SK-N-SH (cell line): Measurements from ENCODE around the gene DROSHA. TPM values are rescaled to one million over a fixed set of nuclear protein-coding genes. Genes with fewer than 3 reads are reported as not detected.

ENCODE experiments used
- CTCF ChIA-PET: fragments of 300-600, 350-600 bp; formaldehyde crosslinking; extraction: SDS; loops from one replicate; lab custom pipeline; 2021; lab: Yijun Ruan, JAX
- POLR2A ChIA-PET: fragments of 350-600 bp; sonication (Branson Sonifier 250); formaldehyde crosslinking; extraction: SDS; loops from one replicate; lab custom pipeline; 2020; ENCODE audit warnings: antibody characterized with exemption, inconsistent platforms; lab: Yijun Ruan, JAX
- DNase-seq: peaks from one replicate; pipeline ENCODE4 v3.0.0; 2012
- H2AFZ ChIP-seq: fragments of 200-600 bp; sonication (generic); 2 replicates; pipeline ENCODE4 v1.8.1; 2016; ENCODE audit warnings: antibody characterized with exemption, mild to moderate bottlenecking, low read depth
- H3F3A ChIP-seq: fragments of 200-600 bp; sonication (generic); replicated peaks from 2 replicates; pipeline ENCODE3; 2016; ENCODE audit warnings: antibody characterized with exemption, mild to moderate bottlenecking; ENCODE audit not compliant: insufficient read depth
- H3K27ac ChIP-seq, 2 experiments: fragments of 200-500 bp in 1 of 2; fragments of 200-600 bp in 1 of 2; sonication (Bioruptor generic) in 1 of 2; sonication (generic), shearing (Covaris generic) in 1 of 2; 2 replicates each; pipeline versions ENCODE4 v1.5.1 to v1.6.1; 2014 to 2016; ENCODE audit warnings: low read depth in 2 of 2, inconsistent platforms in 1 of 2, low read length in 1 of 2, mild to moderate bottlenecking in 1 of 2, mixed read lengths in 1 of 2
- H3K27me3 ChIP-seq: fragments of 200-600 bp; sonication (generic), shearing (Covaris generic); 2 replicates; pipeline ENCODE4 v1.6.1; 2016; ENCODE audit warnings: mixed run types; ENCODE audit not compliant: insufficient read depth
- H3K36me3 ChIP-seq, 2 experiments: fragments of 200-500 bp in 1 of 2; fragments of 200-600 bp in 1 of 2; sonication (Bioruptor generic) in 1 of 2; sonication (generic) in 1 of 2; replicated peaks in 1 of 2; 2 replicates each; pipeline versions ENCODE3 to v1.5.1; 2014 to 2016; ENCODE audit warnings: low read length in 1 of 2, mild to moderate bottlenecking in 1 of 2; ENCODE audit not compliant: insufficient read depth in 2 of 2, control insufficient read depth in 1 of 2
- H3K4me1 ChIP-seq, 2 experiments: fragments of 200-500 bp in 1 of 2; fragments of 200-600 bp in 1 of 2; sonication (Bioruptor generic) in 1 of 2; sonication (generic), shearing (Covaris generic) in 1 of 2; 2 replicates each; pipeline versions ENCODE4 v1.5.1 to v1.6.1; 2014 to 2016; ENCODE audit warnings: low read depth in 1 of 2, low read length in 1 of 2, mixed run types in 1 of 2; ENCODE audit not compliant: insufficient read depth in 2 of 2, control insufficient read depth in 1 of 2
- H3K4me2 ChIP-seq: fragments of 200-600 bp; sonication (generic), shearing (Covaris generic); 2 replicates; pipeline ENCODE4 v1.6.1; 2017; ENCODE audit warnings: mixed run types
- H3K4me3 ChIP-seq, 2 experiments: fragments of 200-500 bp in 1 of 2; fragments of 200-600 bp in 1 of 2; sonication (Bioruptor generic) in 1 of 2; sonication (generic), shearing (Covaris generic) in 1 of 2; 2 replicates each; pipeline versions ENCODE4 v1.5.1 to v1.8.1; 2014 to 2016; ENCODE audit warnings: low read depth in 2 of 2, inconsistent platforms in 1 of 2, low read length in 1 of 2, mild to moderate bottlenecking in 1 of 2, mixed read lengths in 1 of 2, moderate library complexity in 1 of 2
- H3K79me2 ChIP-seq: fragments of 200-600 bp; sonication (generic); 2 replicates; pipeline ENCODE4 v1.8.1; 2017; ENCODE audit warnings: mild to moderate bottlenecking; ENCODE audit not compliant: insufficient read depth
- H3K9ac ChIP-seq: fragments of 200-600 bp; sonication (generic); 2 replicates; pipeline ENCODE4 v1.6.1; 2017; ENCODE audit warnings: mixed run types
- H3K9me2 ChIP-seq: fragments of 200-600 bp; sonication (generic); 2 replicates; pipeline ENCODE4 v1.6.1; 2017; ENCODE audit warnings: mixed run types
- H3K9me3 ChIP-seq: fragments of 200-600 bp; sonication (generic); 2 replicates; pipeline ENCODE4 v1.6.1; 2017; ENCODE audit warnings: mixed run types, mild to moderate bottlenecking, moderate library complexity
- H4K20me1 ChIP-seq: fragments of 200-600 bp; sonication (generic); 2 replicates; pipeline ENCODE4 v1.6.1; 2017; ENCODE audit warnings: mild to moderate bottlenecking, mixed run types; ENCODE audit not compliant: insufficient read depth
- EZH2phosphoT487 ChIP-seq: fragments of 200-600 bp; sonication (generic); IDR thresholded peaks from 2 replicates; pipeline ENCODE4 v1.6.1; 2017; ENCODE audit warnings: low read depth, mixed run types, mild to moderate bottlenecking, antibody characterized with exemption, moderate library complexity, borderline replicate concordance
- FOSL2 ChIP-seq: IDR thresholded peaks from 2 replicates; pipeline ENCODE4 v1.4.0; 2012; ENCODE audit warnings: low read depth, mild to moderate bottlenecking, moderate library complexity, borderline replicate concordance
- FOXM1 ChIP-seq: IDR thresholded peaks from 2 replicates; pipeline ENCODE4 v1.4.0; 2012; ENCODE audit warnings: low read depth, mild to moderate bottlenecking
- GABPA ChIP-seq: IDR thresholded peaks from 2 replicates; pipeline ENCODE4 v1.4.0; 2012; ENCODE audit warnings: low read depth, mild to moderate bottlenecking
- MXI1 ChIP-seq: IDR thresholded peaks from 2 replicates; pipeline ENCODE4 v1.6.1; 2012; ENCODE audit warnings: mild to moderate bottlenecking, low read depth, low read length, improper control_type of control experiment
- NFIC ChIP-seq: IDR thresholded peaks from 2 replicates; pipeline ENCODE4 v1.4.0; 2012; ENCODE audit warnings: borderline replicate concordance
- POLR2AphosphoS5 ChIP-seq: IDR thresholded peaks from 2 replicates; pipeline ENCODE4 v1.6.1; 2012; ENCODE audit warnings: low read depth, low read length
- RAD21 ChIP-seq: IDR thresholded peaks from 2 replicates; pipeline ENCODE4 v1.6.1; 2012; ENCODE audit warnings: mild to moderate bottlenecking, low read length
- RCOR1 ChIP-seq: fragments of 150-350 bp; IDR thresholded peaks from 2 replicates; pipeline ENCODE4 v1.6.1; 2017; ENCODE audit warnings: antibody characterized with exemption, low read length
- SIN3A ChIP-seq: IDR thresholded peaks from 2 replicates; pipeline ENCODE4 v1.6.1; 2012; ENCODE audit warnings: low read depth, mild to moderate bottlenecking, low read length, moderate library complexity, borderline replicate concordance
- YY1 ChIP-seq: IDR thresholded peaks from 2 replicates; pipeline ENCODE4 v1.4.0; 2012; ENCODE audit warnings: low read depth, mild to moderate bottlenecking
- WGBS: methylation state at CpG from one replicate; pipeline ENCODE4 v1.1.6; 2017; ENCODE audit warnings: low lambda C conversion rate; 5-methylcytosine and 5-hydroxymethylcytosine counted together
- polyA plus RNA-seq, 3 experiments: library from polyadenylated mRNA; depleted of rRNA; stranded (reverse); fragments of >200 nt; gene quantifications; 2 replicates each; pipeline ENCODE4 v1.2.3, GENCODE V29; 2012
- TF ChIP-seq, protein P1 (sequence below): fragments of 150-350 bp; IDR thresholded peaks from 2 replicates; pipeline ENCODE4 v1.6.1; 2016; ENCODE audit warnings: mild to moderate bottlenecking, low read depth, low read length
- TF ChIP-seq, protein P2 (sequence below): IDR thresholded peaks from 2 replicates; pipeline ENCODE4 v1.4.0; 2012; ENCODE audit warnings: low read depth
- TF ChIP-seq, protein P3 (sequence below): fragments of 150-350 bp; IDR thresholded peaks from 2 replicates; pipeline ENCODE4 v1.6.1; 2017; ENCODE audit warnings: antibody characterized with exemption, low read length, low read depth, borderline replicate concordance
- TF ChIP-seq, protein P4 (sequence below): IDR thresholded peaks from 2 replicates; pipeline ENCODE4 v1.4.0; 2012; ENCODE audit warnings: low read depth, borderline replicate concordance
- TF ChIP-seq, protein P5 (sequence below): IDR thresholded peaks from 2 replicates; pipeline ENCODE4 v1.4.0; 2012; ENCODE audit warnings: low read depth, borderline replicate concordance

Gene DROSHA
- polyA plus RNA-seq, 1 of the 3 experiments (the other 2 are of a cell fraction): 49.3 TPM

DNA sequence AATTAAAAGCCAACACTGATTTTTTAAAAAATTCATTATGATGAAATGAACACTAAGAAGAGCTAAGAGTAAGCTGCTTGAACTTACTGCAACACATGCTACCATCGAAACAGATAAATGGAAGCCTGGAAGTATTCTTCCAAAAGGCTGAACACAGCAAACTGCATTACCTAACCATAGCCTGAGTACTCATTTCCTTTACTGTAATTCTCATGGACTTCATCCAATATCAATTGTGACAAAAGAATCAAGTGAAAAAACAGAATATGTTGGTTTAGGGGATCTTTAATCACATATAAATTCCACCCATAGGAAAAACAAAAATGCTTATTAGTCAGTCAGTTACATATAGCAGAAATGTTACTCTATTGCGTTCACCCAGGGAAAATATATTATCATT lies 68.5 kb downstream of the DROSHA start:
- peaks cover 87 to 95% of the 10 kb centered on the region in 2 experiments for H3K36me3 ChIP-seq
- H3K27ac ChIP-seq: no peak overlapping the region
- no peak for DNase-seq
- H3K9me2 ChIP-seq: no peaks in the 10 kb centered on the region
- TF ChIP-seq RCOR1 (no peak), MXI1 (no peak), GABPA (no peak), FOSL2 (no peak), SIN3A (no peak), RAD21 (no peak), POLR2AphosphoS5 (no peak), NFIC (no peak), FOXM1 (no peak), YY1 (no peak), EZH2phosphoT487 (no peak)
- TF ChIP-seq, protein P1, sequence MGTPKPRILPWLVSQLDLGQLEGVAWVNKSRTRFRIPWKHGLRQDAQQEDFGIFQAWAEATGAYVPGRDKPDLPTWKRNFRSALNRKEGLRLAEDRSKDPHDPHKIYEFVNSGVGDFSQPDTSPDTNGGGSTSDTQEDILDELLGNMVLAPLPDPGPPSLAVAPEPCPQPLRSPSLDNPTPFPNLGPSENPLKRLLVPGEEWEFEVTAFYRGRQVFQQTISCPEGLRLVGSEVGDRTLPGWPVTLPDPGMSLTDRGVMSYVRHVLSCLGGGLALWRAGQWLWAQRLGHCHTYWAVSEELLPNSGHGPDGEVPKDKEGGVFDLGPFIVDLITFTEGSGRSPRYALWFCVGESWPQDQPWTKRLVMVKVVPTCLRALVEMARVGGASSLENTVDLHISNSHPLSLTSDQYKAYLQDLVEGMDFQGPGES: no peak
- TF ChIP-seq, protein P2, sequence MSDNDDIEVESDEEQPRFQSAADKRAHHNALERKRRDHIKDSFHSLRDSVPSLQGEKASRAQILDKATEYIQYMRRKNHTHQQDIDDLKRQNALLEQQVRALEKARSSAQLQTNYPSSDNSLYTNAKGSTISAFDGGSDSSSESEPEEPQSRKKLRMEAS: no peak
- TF ChIP-seq, protein P3, sequence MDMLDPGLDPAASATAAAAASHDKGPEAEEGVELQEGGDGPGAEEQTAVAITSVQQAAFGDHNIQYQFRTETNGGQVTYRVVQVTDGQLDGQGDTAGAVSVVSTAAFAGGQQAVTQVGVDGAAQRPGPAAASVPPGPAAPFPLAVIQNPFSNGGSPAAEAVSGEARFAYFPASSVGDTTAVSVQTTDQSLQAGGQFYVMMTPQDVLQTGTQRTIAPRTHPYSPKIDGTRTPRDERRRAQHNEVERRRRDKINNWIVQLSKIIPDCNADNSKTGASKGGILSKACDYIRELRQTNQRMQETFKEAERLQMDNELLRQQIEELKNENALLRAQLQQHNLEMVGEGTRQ: no peak
- TF ChIP-seq, protein P4, sequence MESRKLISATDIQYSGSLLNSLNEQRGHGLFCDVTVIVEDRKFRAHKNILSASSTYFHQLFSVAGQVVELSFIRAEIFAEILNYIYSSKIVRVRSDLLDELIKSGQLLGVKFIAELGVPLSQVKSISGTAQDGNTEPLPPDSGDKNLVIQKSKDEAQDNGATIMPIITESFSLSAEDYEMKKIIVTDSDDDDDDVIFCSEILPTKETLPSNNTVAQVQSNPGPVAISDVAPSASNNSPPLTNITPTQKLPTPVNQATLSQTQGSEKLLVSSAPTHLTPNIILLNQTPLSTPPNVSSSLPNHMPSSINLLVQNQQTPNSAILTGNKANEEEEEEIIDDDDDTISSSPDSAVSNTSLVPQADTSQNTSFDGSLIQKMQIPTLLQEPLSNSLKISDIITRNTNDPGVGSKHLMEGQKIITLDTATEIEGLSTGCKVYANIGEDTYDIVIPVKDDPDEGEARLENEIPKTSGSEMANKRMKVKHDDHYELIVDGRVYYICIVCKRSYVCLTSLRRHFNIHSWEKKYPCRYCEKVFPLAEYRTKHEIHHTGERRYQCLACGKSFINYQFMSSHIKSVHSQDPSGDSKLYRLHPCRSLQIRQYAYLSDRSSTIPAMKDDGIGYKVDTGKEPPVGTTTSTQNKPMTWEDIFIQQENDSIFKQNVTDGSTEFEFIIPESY: no peak
- TF ChIP-seq, protein P5, sequence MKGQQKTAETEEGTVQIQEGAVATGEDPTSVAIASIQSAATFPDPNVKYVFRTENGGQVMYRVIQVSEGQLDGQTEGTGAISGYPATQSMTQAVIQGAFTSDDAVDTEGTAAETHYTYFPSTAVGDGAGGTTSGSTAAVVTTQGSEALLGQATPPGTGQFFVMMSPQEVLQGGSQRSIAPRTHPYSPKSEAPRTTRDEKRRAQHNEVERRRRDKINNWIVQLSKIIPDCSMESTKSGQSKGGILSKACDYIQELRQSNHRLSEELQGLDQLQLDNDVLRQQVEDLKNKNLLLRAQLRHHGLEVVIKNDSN: no peak
- TF ChIP-seq, all 33 proteins: peak for 0
- no peak overlapping the region for H3K4me3 ChIP-seq
- H3K9me3 ChIP-seq: no peaks in the 10 kb centered on the region
- no peaks in the 10 kb centered on the region for H3K4me1 ChIP-seq
- ChIA-PET POLR2A (no interaction called here), CTCF (no interaction called here)
- H3F3A ChIP-seq: no peaks in the 10 kb centered on the region
- H3K4me2 ChIP-seq: no peak overlapping the region
- H3K79me2 ChIP-seq: no peaks in the 10 kb centered on the region
- 100% methylated on average over 2 of the region's 2 CpGs for WGBS
- no peak overlapping the region for H3K9ac ChIP-seq
- H3K27me3 ChIP-seq: no peaks in the 10 kb centered on the region
- H4K20me1 ChIP-seq: no peaks in the 10 kb centered on the region
- no peak overlapping the region for H2AFZ ChIP-seq
